NCI-H128 (cell line): ENCODE data around the gene PSMA3.

ENCODE experiments used
- DNase-seq: peaks from one replicate; lab custom pipeline; 2025; ENCODE audit not compliant: unreplicated experiment; lab: John Stamatoyannopoulos, UW

PSMA3 gene

GRCh38 chr14:58298477-58299400 lies 54.1 kb downstream of the PSMA3 start, which contains the start of gene ARID4A:
Gene ARID4A, plus strand, starts transcription at chr14:58298555. Its CDS starts 1,300 bp downstream, at chr14:58299855.
- no peak for DNase-seq

GRCh38 chr14:58299401-58300330 lies 55.0 kb downstream of the PSMA3 start:
- no peak for DNase-seq

- no peak for DNase-seq
These were observed 56.8 kb downstream of the PSMA3 start for GRCh38 chr14:58301416-58301815.

GRCh38 chr14:58305730-58306129 lies 61.1 kb downstream of the PSMA3 start:
- DNase-seq: no peak

- no peak for DNase-seq
These were observed 63.1 kb downstream of the PSMA3 start for GRCh38 chr14:58307597-58308316.

- no peak for DNase-seq
These were observed 64.4 kb downstream of the PSMA3 start for GRCh38 chr14:58309086-58309485.

GRCh38 chr14:58313699-58314098 lies 69.1 kb downstream of the PSMA3 start:
- no peak for DNase-seq

GRCh38 chr14:58315606-58316005 lies 71.0 kb downstream of the PSMA3 start:
- DNase-seq: no peak
